H9 (cell line): Measurements from ENCODE around the gene TTC24. TPM values are rescaled to one million over a fixed set of nuclear protein-coding genes. Genes with fewer than 3 reads are reported as not detected.

Experiments
- DNase-seq: peaks from one replicate; pipeline ENCODE4 v3.0.0-alpha.2; 2017
- H2AFZ ChIP-seq: one replicate; pipeline ENCODE4 v1.6.1; 2013; ENCODE audit warnings: mild to moderate bottlenecking, low read length, control low read depth, moderate library complexity
- H2AK5ac ChIP-seq: 2 replicates; pipeline ENCODE4 v1.6.1; 2013; ENCODE audit warnings: low read length, control low read depth, mixed read lengths; ENCODE audit not compliant: insufficient read length
- H2BK120ac ChIP-seq: one replicate; pipeline ENCODE4 v1.6.1; 2013; ENCODE audit warnings: low read depth, mild to moderate bottlenecking, low read length, control low read depth, inconsistent platforms; ENCODE audit not compliant: poor library complexity, severe bottlenecking
- H2BK12ac ChIP-seq: 2 replicates; pipeline ENCODE4 v1.6.1; 2013; ENCODE audit warnings: low read length, control low read depth, mixed read lengths, low read depth; ENCODE audit not compliant: insufficient read length
- H2BK15ac ChIP-seq: 2 replicates; pipeline ENCODE4 v1.6.1; 2013; ENCODE audit warnings: low read depth, low read length, control low read depth
- H2BK20ac ChIP-seq: one replicate; pipeline ENCODE4 v1.6.1; 2013; ENCODE audit warnings: low read depth, mild to moderate bottlenecking, low read length, control low read depth, inconsistent platforms; ENCODE audit not compliant: poor library complexity, severe bottlenecking
- H2BK5ac ChIP-seq: 2 replicates; pipeline ENCODE4 v1.6.1; 2013; ENCODE audit warnings: low read length, control low read depth, mixed read lengths; ENCODE audit not compliant: insufficient read length
- H3K14ac ChIP-seq: 2 replicates; pipeline ENCODE4 v1.6.1; 2013; ENCODE audit warnings: low read length, control low read depth; ENCODE audit not compliant: insufficient read depth
- H3K18ac ChIP-seq: 2 replicates; pipeline ENCODE4 v1.6.1; 2013; ENCODE audit warnings: low read depth, mild to moderate bottlenecking, mixed read lengths, low read length, control low read depth; ENCODE audit not compliant: insufficient read length
- H3K23ac ChIP-seq: 2 replicates; pipeline ENCODE4 v1.6.1; 2013; ENCODE audit warnings: low read length, control low read depth, mixed read lengths, low read depth; ENCODE audit not compliant: insufficient read length
- H3K23me2 ChIP-seq: 2 replicates; pipeline ENCODE4 v1.6.1; 2013; ENCODE audit warnings: low read depth, mild to moderate bottlenecking, mixed read lengths, low read length, control low read depth; ENCODE audit not compliant: insufficient read length, poor library complexity, severe bottlenecking
- H3K27ac ChIP-seq: 2 replicates; pipeline ENCODE4 v1.5.1; 2013; ENCODE audit warnings: low read length, control low read depth, mixed read lengths, low read depth; ENCODE audit not compliant: insufficient read length
- H3K27me3 ChIP-seq: 2 replicates; pipeline ENCODE4 v1.6.1; 2013; ENCODE audit warnings: low read length, control low read depth, inconsistent platforms; ENCODE audit not compliant: insufficient read depth
- H3K4ac ChIP-seq: 2 replicates; pipeline ENCODE4 v1.6.1; 2013; ENCODE audit warnings: low read depth, mild to moderate bottlenecking, control low read depth, inconsistent platforms, low read length, moderate library complexity
- H3K4me1 ChIP-seq: 2 replicates; pipeline ENCODE4 v1.6.1; 2013; ENCODE audit warnings: low read length, control low read depth, inconsistent platforms; ENCODE audit not compliant: insufficient read depth
- H3K4me2 ChIP-seq: 2 replicates; pipeline ENCODE4 v1.6.1; 2013; ENCODE audit warnings: low read length, control low read depth, mixed read lengths; ENCODE audit not compliant: insufficient read length, insufficient read depth
- H3K56ac ChIP-seq: 2 replicates; pipeline ENCODE4 v1.6.1; 2013; ENCODE audit warnings: low read depth, mild to moderate bottlenecking, mixed read lengths, low read length, control low read depth; ENCODE audit not compliant: insufficient read length
- H3K79me1 ChIP-seq: 2 replicates; pipeline ENCODE4 v1.6.1; 2013; ENCODE audit warnings: low read depth, mild to moderate bottlenecking, moderate library complexity, low read length, control low read depth, inconsistent platforms; ENCODE audit not compliant: insufficient read depth, poor library complexity, severe bottlenecking
- H3K79me2 ChIP-seq: 2 replicates; pipeline ENCODE4 v1.6.1; 2013; ENCODE audit warnings: low read length, control low read depth, inconsistent platforms; ENCODE audit not compliant: insufficient read depth
- H3K9ac ChIP-seq: 2 replicates; pipeline ENCODE4 v1.6.1; 2013; ENCODE audit warnings: low read length, control low read depth, mixed read lengths; ENCODE audit not compliant: insufficient read length; ENCODE audit errors: extremely low read depth
- H3K9me3 ChIP-seq: one replicate; pipeline ENCODE4 v1.6.1; 2013; ENCODE audit warnings: low read depth, low read length, inconsistent platforms; ENCODE audit not compliant: control insufficient read depth
- H3T11ph ChIP-seq: one replicate; pipeline ENCODE4 v1.6.1; 2013; ENCODE audit warnings: mild to moderate bottlenecking, low read length, control low read depth, inconsistent platforms
- H4K20me1 ChIP-seq: one replicate; pipeline ENCODE4 v1.6.1; 2013; ENCODE audit not compliant: control insufficient read depth, insufficient read length, insufficient read depth
- H4K5ac ChIP-seq: 2 replicates; pipeline ENCODE4 v1.6.1; 2013; ENCODE audit warnings: low read depth, mild to moderate bottlenecking, mixed read lengths, low read length, control low read depth; ENCODE audit not compliant: insufficient read length
- H4K8ac ChIP-seq: replicated peaks from 2 replicates; pipeline ENCODE4 v1.6.1; 2013; ENCODE audit warnings: low read length, control low read depth, mixed read lengths, low read depth; ENCODE audit not compliant: insufficient read length
- H4K91ac ChIP-seq: 2 replicates; pipeline ENCODE4 v1.6.1; 2013; ENCODE audit warnings: low read depth, mild to moderate bottlenecking, moderate library complexity, mixed read lengths, low read length, control low read depth; ENCODE audit not compliant: insufficient read length
- H3K27ac Mint-ChIP-seq, 3 experiments: 2 replicates in 2 of 3; 3 replicates in 1 of 3; pipeline ENCODE4 v1.8.0; 2020 to 2021; ENCODE audit warnings: mixed read lengths in 3 of 3, mild to moderate bottlenecking in 1 of 3, moderate library complexity in 1 of 3
- H3K27me3 Mint-ChIP-seq: 2 replicates; pipeline ENCODE4 v1.8.0; 2021; ENCODE audit warnings: low read depth, mild to moderate bottlenecking, moderate library complexity, mixed read lengths
- H3K36me3 Mint-ChIP-seq, 3 experiments: 2 replicates in 2 of 3; 3 replicates in 1 of 3; pipeline ENCODE4 v1.8.0; 2020 to 2021; ENCODE audit warnings: low read depth in 3 of 3, mixed read lengths in 3 of 3; ENCODE audit not compliant: insufficient read depth in 1 of 3
- H3K4me1 Mint-ChIP-seq, 2 experiments: 2 replicates each; pipeline ENCODE4 v1.8.0; 2020; ENCODE audit warnings: mixed read lengths in 2 of 2
- H3K4me3 Mint-ChIP-seq, 2 experiments: 2 replicates in 1 of 2; 3 replicates in 1 of 2; pipeline ENCODE4 v1.8.0; 2020 to 2021; ENCODE audit warnings: mild to moderate bottlenecking in 2 of 2, mixed read lengths in 2 of 2, moderate library complexity in 1 of 2
- H3K9me3 Mint-ChIP-seq, 2 experiments: 2 replicates in 1 of 2; 3 replicates in 1 of 2; pipeline ENCODE4 v1.8.0; 2020; ENCODE audit warnings: mild to moderate bottlenecking in 2 of 2, mixed read lengths in 2 of 2, moderate library complexity in 1 of 2
- WGBS: extraction: QIAGEN DNeasy Blood & Tissue Kit; methylation state at CpG from one replicate; pipeline ENCODE4 v1.1.7; 2013; ENCODE audit warnings: missing lambda C conversion rate, low lambda C conversion rate, mixed read lengths; ENCODE audit not compliant: insufficient read length; ENCODE audit errors: extremely low coverage; 5-methylcytosine and 5-hydroxymethylcytosine counted together
- total RNA-seq: library from RNA; stranded (reverse); gene quantifications from 2 replicates; pipeline ENCODE4 v1.2.1, GENCODE V29; 2021
- TF ChIP-seq, protein P1 (sequence below): fragments of 200-600 bp; sonication (generic); conservative IDR thresholded peaks from 3 replicates; pipeline ENCODE4 v1.8.0; 2021; ENCODE audit warnings: antibody characterized with exemption, mild to moderate bottlenecking

Gene TTC24
- total RNA-seq, 1 experiment from 2014 or later, result 0.26 TPM

- Histone ChIP-seq H3K23ac (no peak overlapping the region), H4K20me1 (no peaks in the 10 kb centered on the region), H3K4me2 (no peak overlapping the region), H4K8ac (no peak overlapping the region), H3K4me1 (no peaks in the 10 kb centered on the region), H2BK12ac (no peak overlapping the region), H3K14ac (no peak overlapping the region), H3K9me3 (no peaks in the 10 kb centered on the region), H2AK5ac (no peak overlapping the region), H3T11ph (no peak overlapping the region), H3K27me3 (no peaks in the 10 kb centered on the region), H4K5ac (no peak overlapping the region), H3K9ac (no peak overlapping the region), H3K27ac (no peak overlapping the region), H3K79me2 (no peaks in the 10 kb centered on the region), H3K18ac (no peak overlapping the region), H2AFZ (no peak overlapping the region), H3K79me1 (no peaks in the 10 kb centered on the region), H3K23me2 (no peaks in the 10 kb centered on the region), H3K56ac (no peak overlapping the region), H2BK20ac (no peak overlapping the region), H2BK15ac (no peak overlapping the region), H2BK5ac (no peak overlapping the region), H4K91ac (no peak overlapping the region), H2BK120ac (no peak overlapping the region), H3K4ac (no peak overlapping the region)
- no peak overlapping the region for H3K4me3 Mint-ChIP-seq
- TF ChIP-seq, protein P1, sequence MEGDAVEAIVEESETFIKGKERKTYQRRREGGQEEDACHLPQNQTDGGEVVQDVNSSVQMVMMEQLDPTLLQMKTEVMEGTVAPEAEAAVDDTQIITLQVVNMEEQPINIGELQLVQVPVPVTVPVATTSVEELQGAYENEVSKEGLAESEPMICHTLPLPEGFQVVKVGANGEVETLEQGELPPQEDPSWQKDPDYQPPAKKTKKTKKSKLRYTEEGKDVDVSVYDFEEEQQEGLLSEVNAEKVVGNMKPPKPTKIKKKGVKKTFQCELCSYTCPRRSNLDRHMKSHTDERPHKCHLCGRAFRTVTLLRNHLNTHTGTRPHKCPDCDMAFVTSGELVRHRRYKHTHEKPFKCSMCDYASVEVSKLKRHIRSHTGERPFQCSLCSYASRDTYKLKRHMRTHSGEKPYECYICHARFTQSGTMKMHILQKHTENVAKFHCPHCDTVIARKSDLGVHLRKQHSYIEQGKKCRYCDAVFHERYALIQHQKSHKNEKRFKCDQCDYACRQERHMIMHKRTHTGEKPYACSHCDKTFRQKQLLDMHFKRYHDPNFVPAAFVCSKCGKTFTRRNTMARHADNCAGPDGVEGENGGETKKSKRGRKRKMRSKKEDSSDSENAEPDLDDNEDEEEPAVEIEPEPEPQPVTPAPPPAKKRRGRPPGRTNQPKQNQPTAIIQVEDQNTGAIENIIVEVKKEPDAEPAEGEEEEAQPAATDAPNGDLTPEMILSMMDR, result no peak
- DNase-seq, result no peak
- H3K36me3 Mint-ChIP-seq, result no peaks in the 10 kb centered on the region
- H3K27me3 Mint-ChIP-seq, result peaks cover 2% of the 10 kb centered on the region
- 0 out of 7 replicates have a peak overlapping the region, but pooled peaks of 1 of the 3 experiments have one; percentile 0 for H3K27ac Mint-ChIP-seq
- H3K9me3 Mint-ChIP-seq, result no peaks in the 10 kb centered on the region
- no CpG with 5 or more reads among the region's 7 CpGs for WGBS
- H3K4me1 Mint-ChIP-seq, result no peaks in the 10 kb centered on the region; a peak in 1 of 4 replicates
Measured at GRCh38 chr1:156578055-156578454, 1.5 kb upstream of the TTC24 start.
